SH-SY5Y (cell line): ENCODE results near the gene KLRG1.

ENCODE experiments used
- GATA2 ChIP-seq: IDR thresholded peaks from 2 replicates; pipeline ENCODE4 v1.6.1; 2011; ENCODE audit warnings: mild to moderate bottlenecking, low read depth, low read length
- GATA3 ChIP-seq: IDR thresholded peaks from 2 replicates; pipeline ENCODE4 v1.6.1; 2011; ENCODE audit warnings: low read depth, mild to moderate bottlenecking, low read length, moderate library complexity

KLRG1 gene

DNA sequence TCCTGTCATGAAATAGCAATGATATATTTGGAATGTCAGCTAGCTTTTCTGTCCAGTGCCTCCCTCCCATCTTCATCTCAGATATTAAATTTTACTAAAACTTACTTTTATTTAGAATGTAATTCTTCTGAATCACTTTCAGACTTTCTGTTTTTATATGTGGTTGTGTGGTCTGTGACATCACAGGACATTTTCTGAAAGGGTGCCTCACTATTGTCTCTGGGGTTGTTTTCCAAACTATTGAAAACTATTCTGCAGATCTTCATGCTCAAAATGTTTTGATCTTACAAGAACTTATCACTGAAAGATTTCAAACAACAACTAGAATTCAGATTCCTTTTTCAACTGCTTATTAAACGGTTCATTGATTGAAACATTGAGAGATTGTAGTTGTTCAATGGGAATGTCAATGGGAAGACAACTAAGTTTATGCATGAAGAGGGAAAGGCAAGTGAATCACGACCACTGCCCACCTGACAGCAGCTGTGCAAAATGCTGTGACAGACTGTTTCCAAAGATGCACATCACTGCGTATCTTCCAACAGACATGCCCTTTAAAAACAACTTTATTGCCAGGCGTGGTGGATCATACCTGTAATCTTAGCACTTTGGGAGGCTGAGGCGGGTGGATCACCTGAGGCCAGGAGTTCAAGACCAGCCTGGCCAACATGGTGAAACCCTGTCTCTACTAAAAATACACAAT, 51.3 kb downstream of the KLRG1 start:
- TF ChIP-seq GATA3 (no peak), GATA2 (no peak)

- TF ChIP-seq GATA2 (no peak), GATA3 (no peak)
These were observed 52.0 kb downstream of the KLRG1 start for GRCh38 chr12:9041321-9041720.

DNA sequence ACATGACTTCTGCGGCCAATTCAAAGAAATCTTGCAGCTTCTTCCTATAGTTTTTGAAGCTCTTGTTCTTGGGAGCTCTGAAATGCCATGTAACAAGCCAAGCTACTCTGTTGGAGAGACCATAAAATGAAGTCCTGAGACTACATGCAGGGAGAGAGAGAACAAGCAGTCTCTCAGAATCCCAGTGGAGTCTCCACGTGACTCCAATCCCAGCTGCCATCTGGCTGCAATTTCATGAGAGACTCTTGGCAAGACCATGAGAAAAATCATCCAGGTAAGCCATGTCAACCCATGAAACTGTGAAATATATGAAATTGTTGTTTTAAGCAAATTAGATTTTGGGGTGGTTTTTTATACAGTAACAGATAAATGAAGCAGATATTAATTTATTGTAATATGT, 54.4 kb downstream of the KLRG1 start:
- TF ChIP-seq GATA3, result no peak
- no peak for TF ChIP-seq GATA2

DNA sequence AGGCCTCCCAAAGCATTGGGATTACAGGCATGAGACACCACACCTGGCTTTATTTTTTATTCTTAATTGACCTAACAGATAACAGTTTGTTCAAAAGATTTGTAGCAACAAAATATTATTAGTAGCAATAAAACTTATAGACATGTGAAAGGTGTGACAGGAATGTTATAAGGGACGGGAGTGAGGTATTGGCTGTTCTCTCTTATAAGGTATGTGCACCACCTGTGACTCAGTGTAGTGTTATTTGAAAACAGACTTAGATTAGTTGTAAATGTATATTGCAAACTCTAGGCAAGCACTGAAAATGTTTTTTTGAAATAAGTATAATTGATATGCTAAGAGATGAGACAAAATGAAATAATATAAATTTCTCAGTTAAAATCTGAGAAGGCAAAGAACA, 57.8 kb downstream of the KLRG1 start:
- no peak for TF ChIP-seq GATA3
- no peak for TF ChIP-seq GATA2

DNA sequence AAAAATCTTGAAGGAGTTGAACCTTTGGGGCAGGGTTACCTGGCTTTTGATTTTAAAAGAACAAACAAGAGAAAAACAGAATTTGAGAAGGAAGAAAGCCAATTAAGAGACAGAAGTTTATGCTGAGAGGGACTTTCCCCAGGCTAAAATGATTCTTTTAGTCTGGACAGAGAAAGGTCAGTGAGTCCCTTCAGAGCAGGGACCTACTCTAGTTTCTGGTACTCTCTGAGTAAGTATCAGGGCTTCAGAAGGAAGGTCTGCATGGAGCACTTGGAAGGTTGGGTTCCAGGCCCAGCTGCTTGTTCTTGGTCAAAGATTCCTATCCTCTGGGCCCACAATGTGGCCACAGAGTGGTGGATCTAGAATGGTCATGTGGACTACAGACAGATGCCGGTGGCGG, 59.6 kb downstream of the KLRG1 start:
- no peak for TF ChIP-seq GATA2
- no peak for TF ChIP-seq GATA3

DNA sequence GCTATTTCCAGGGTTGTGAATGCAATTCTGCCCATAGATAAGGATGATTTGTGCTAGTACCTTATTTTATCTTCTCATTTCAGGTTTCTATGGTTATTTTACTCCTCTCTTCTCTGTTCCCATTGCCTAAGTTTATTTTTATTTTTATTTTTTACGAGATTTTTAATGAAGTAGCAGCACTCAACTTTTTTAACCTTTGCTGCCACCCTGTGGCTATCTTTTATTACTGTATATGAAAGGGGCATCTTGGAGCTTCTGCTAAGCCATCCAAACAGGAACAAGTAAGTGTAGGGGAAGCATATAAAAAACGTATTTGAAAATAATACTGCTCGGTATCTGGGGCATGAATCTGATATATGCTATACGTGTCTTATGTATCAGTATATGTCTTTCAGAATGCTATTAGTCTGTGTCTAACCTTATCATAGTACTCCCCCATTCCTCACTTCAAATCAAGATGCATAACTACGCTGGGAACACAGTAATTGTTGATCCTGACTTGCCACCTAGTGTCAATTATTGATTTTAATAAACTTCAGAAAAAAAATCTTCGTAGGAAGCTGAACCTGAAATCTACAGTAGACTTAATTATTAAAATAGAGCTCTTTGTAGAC, 60.3 kb downstream of the KLRG1 start:
- TF ChIP-seq GATA2, result no peak
- no peak for TF ChIP-seq GATA3

DNA sequence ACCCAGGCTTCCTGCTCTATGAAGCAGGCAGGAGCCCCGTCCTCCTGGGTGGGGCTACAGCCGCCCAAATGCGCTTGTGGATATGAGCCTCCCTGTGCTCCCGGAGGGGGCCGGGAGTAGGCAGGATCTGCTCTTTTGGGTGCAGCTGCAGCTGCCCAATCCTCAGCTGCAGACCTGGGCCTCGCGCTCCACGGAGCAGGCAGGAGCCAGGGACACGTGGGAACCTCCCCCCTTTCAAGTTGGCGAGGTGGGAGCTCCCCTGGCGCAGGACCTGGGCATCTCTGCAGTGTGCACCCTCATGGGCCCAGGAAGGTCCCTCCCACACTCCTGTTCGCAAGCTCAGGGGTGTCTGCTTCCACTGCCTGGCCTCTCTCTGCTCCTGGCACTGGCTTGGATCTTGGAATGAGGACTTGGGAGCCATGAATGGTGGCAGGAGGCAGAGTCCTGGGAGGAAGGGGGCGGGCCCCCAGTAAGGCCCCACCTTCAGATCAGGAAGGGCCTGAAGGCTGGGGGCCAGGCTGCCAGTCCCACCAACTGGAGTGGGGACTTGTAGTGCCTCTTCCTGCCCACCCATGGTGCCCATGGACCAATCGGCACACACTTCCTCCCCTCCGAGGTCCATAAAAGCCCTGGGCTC, 61.3 kb downstream of the KLRG1 start:
- no peak for TF ChIP-seq GATA2
- TF ChIP-seq GATA3, result no peak

GRCh38 chr12:9051158-9051550, 61.8 kb downstream of the KLRG1 start:
- TF ChIP-seq GATA3 (no peak), GATA2 (no peak)

DNA sequence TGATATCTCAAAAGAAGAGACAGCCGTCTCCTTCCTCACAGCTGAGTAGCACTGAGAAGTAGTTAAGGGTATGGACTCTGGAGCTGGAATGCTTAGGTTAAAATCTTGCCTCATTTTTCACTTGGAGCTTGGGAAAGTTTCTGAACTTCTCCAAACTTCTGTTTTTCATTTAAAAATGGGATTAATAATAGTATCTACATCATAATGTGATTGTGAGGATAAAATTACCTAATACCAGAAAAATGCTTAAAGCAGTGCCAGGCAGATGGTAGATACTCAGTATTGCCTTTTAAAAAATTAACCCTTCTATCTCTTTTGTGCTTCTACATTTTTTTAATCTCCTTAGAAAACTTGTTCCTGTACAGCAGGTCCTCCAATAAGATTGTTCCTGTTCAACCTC, 63.3 kb downstream of the KLRG1 start:
- no peak for TF ChIP-seq GATA3
- TF ChIP-seq GATA2, result no peak
